ENCODE measurements around the gene KIF13A.

DNA sequence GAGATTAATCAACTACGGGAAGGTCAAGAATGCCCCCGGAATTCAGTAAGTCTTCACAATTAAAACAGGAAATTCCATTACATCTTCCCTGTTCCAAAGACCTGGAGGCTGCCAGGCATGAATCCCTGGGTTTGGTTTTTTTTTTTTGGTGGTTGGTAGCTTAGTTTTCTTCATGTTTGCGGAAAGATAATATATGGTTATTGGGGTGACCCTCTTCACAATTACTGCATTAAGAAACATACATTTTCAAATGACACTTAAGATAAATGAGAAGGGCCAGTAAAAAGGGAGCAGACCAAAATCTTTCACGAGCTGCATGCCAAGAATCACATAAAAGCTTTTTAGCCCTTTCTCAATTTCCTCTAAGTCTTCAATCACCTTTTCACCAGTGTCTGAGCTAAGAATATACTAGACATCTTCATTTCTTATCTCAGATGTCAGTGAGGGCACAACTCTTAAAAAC lies 64.0 kb downstream of the KIF13A start:
- TF ChIP-seq CTCF (conservative IDR thresholded peaks at IDR 0.05; ENCODE audit: low read depth in 2 of 2) (no peak), EZH2 (IDR thresholded peaks at IDR 0.05; ENCODE audit: low read depth, unreplicated experiment) (no peak), EZH2phosphoT487 (IDR thresholded peaks at IDR 0.05; ENCODE audit: unreplicated experiment) (no peak), STAT1 (IDR thresholded peaks at IDR 0.05; ENCODE audit: unreplicated experiment) (no peak), CREB1 (CRISPR knock-in tag; IDR thresholded peaks at IDR 0.05; ENCODE audit: low read depth) (no peak), POLR2AphosphoS5 (IDR thresholded peaks at IDR 0.05; ENCODE audit: low read depth) (no peak), NANOG (IDR thresholded peaks at IDR 0.05; ENCODE audit: borderline replicate concordance) (no peak), ZNF462 (CRISPR knock-in tag; IDR thresholded peaks at IDR 0.05) (no peak), JUNB (IDR thresholded peaks at IDR 0.05; ENCODE audit: unreplicated experiment) (no peak)
- TF ChIP-seq, protein P1, sequence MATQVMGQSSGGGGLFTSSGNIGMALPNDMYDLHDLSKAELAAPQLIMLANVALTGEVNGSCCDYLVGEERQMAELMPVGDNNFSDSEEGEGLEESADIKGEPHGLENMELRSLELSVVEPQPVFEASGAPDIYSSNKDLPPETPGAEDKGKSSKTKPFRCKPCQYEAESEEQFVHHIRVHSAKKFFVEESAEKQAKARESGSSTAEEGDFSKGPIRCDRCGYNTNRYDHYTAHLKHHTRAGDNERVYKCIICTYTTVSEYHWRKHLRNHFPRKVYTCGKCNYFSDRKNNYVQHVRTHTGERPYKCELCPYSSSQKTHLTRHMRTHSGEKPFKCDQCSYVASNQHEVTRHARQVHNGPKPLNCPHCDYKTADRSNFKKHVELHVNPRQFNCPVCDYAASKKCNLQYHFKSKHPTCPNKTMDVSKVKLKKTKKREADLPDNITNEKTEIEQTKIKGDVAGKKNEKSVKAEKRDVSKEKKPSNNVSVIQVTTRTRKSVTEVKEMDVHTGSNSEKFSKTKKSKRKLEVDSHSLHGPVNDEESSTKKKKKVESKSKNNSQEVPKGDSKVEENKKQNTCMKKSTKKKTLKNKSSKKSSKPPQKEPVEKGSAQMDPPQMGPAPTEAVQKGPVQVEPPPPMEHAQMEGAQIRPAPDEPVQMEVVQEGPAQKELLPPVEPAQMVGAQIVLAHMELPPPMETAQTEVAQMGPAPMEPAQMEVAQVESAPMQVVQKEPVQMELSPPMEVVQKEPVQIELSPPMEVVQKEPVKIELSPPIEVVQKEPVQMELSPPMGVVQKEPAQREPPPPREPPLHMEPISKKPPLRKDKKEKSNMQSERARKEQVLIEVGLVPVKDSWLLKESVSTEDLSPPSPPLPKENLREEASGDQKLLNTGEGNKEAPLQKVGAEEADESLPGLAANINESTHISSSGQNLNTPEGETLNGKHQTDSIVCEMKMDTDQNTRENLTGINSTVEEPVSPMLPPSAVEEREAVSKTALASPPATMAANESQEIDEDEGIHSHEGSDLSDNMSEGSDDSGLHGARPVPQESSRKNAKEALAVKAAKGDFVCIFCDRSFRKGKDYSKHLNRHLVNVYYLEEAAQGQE (IDR thresholded peaks at IDR 0.05; ENCODE audit: unreplicated experiment) = no peak
- TF ChIP-seq, protein P2, sequence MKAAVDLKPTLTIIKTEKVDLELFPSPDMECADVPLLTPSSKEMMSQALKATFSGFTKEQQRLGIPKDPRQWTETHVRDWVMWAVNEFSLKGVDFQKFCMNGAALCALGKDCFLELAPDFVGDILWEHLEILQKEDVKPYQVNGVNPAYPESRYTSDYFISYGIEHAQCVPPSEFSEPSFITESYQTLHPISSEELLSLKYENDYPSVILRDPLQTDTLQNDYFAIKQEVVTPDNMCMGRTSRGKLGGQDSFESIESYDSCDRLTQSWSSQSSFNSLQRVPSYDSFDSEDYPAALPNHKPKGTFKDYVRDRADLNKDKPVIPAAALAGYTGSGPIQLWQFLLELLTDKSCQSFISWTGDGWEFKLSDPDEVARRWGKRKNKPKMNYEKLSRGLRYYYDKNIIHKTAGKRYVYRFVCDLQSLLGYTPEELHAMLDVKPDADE (IDR thresholded peaks at IDR 0.05) = no peak

All from GM23338 (cell line).